GM21529 (cell line): ENCODE results near the gene HAT1.
"Not testable (repeated sequence)": the region's sequence is repeated elsewhere in the genome, so short reads cannot be mapped to it uniquely, and the experiment has no call there.

Source experiments
- ATAC-seq: cut with Tn5 transposase; IDR thresholded peaks from one replicate; pipeline ENCODE4 v1.9.1; 2021; ENCODE audit not compliant: unreplicated experiment

The HAT1 gene

DNA sequence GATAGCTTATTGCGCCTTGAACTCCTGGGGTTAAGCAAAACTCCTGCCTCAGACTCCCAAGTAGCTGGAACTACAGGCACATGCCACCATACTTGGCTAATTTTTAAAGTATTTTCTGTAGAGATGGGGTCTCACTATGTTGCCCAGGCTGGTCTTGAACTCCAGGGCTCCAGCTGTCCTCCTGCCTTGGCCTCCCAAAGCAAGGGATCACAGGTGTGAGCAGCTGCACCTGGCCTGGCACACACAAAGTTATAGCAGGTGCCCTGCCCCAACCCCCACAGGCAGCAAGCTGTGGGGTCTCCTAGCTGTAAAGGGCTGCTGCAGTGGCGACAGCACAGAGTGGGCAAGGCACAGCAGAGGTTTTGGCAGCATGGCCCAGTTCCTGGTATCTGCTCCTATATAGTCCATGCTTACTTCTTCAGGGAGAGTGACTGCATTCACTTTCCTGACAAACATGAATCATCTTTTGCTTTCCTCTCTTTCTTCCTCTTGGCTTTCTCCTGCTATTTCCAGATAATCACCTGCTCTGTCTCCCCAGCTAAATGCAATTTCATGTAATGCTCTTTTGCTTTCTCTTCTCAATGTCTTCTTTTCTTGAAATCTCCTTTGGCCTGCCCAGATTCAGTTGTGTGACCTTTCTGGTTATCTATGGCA is 50.2 kb downstream of the HAT1 start:
- no peak for ATAC-seq

DNA sequence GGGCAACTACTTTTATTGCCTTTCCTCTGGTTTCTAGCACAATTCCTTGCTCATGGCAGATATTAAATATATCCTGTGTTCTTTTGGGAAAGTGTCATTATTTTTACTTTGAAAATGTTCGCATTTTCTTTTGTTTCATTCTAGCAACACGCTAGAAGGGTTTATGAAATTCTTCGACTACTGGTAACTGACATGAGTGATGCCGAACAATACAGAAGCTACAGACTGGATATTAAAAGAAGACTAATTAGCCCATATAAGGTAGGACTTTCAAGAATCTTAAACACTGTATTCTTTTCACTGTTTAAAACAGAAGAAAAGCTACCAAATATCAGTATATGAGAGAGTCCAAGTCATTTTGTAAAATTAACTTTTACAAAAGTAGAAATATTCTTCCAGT is 56.8 kb downstream of the HAT1 start:
- no peak for ATAC-seq

DNA sequence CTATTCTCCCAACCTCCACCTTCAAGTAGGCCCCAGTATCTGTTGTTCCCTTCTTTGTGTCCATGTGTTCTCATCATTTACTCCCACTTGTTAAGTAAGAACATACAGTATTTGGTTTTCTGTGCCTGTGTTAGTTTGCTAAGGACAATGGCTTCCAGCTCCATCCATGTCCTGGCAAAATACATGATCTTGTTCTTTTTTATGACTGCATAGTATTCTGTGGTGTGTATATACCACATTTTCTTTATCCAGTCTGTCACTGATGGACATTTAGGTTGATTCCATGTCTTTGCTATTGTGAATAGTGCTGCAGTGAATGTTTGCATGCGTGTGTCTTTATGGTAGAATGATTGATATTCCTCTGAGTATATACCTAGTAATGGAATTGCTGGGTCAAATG is 61.7 kb downstream of the HAT1 start:
- ATAC-seq: not testable (repeated sequence)

DNA sequence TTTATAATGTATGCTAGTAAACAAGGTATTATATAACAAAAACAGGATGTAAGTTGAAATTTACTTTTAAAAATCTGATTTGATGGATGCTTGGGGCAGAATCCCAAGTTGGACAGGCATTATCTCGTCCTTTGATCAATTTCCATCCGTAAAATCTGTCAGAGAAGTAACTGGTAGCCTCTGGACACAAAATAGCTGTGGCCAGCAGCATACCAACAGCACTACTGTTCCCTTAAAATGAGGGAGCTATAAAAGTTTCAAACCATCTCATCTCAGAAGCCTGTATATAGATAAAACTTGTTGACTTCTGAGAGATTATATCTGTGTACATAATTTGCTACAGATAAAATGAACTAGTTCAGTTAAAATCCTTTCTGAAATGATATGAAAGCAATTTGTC is 62.8 kb downstream of the HAT1 start:
- ATAC-seq: no peak

DNA sequence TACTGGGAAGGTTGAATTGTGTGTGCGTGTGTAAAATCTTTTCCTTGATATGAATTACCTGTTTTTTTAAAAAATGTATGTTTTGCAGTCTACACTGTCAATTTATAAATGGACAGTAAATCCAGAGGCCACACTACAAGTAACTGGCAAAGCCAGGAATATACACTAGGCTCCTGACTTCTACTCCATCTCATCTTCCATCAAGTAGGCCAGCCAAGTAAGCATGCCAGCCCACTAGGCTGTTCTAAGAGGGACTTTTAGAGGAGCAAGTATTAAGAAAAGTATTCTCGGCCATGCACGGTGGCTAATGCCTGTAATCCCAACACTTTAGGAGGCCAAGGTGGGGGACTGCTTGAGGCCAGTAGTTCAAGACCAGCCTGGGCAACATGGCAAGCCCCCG is 64.5 kb downstream of the HAT1 start:
- no peak for ATAC-seq

DNA sequence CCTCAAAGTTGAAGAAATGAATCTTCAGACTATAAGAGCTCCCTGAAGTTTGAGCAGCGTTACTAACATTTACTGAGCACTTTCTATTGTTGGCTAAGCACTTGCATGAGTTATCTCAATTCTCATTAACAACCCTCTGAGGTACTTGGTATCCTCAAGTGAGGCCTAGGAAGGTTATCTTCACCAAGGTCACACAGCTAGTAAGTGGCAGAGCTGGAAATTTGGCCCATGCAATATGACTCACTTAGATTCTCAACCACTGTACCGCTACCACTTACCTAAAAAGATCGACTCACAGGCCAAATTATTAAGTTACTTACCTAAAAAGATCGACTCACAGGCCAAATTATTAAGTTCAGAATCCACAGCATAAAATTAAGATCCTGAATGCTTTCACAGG is 68.8 kb downstream of the HAT1 start:
- ATAC-seq: no peak

DNA sequence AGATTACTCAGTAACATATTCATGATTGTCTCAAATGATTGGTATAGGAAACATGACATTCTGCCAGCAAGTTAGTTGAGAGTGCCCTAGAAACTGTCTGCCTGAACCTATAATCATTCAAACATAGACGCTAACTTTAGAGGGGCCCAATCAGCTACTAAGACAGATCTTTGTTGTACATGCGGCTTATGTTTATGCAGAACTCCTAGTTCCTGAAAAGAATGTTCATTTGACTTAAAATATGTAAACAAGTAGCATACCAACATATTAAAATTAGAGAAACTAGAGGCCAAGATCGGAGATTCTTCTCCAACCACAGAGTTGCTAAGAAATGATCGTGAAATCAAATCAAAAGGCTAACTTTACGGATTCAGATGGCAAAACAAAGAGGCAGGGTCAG is 73.3 kb downstream of the HAT1 start:
- ATAC-seq: no peak

DNA sequence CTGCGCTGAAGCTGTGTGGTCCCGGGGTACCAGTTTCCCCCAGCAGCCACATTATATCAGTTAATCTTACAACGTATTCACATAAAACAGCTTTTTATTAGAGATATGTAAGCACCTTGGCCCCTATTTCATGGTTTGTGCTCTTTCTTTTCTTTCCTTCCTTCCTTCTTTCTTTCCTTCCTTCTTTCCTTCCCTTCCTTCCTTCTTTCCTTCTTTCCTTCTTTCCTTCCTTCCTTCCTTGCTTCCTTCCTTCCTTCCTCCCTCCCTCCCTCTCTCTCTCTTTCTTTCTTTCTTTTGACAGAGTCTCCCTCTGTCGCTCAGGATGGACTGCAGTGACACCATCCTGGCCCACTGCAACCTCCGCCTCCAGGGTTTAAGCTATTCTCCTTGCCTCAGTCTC is 73.8 kb downstream of the HAT1 start:
- no peak for ATAC-seq

DNA sequence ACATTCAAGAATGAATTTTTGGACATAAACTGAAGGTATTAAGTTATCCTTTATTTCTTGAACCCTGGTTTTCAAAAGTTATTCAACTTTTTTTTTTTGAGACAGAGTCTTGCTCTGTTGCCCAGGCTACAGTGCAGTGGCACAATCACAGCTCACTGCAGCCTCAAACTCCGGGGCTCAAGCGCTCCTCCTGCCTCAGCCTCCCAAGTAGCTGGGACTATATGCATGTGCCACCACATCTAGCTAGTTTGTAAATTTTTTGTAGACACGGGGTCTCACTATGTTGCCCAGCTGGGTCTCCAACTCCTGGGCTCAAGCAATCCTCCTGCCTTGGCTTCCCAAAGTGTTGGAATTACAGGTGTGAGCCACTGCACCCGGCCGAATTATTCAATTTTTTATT is 74.8 kb downstream of the HAT1 start:
- ATAC-seq: not testable (repeated sequence)

DNA sequence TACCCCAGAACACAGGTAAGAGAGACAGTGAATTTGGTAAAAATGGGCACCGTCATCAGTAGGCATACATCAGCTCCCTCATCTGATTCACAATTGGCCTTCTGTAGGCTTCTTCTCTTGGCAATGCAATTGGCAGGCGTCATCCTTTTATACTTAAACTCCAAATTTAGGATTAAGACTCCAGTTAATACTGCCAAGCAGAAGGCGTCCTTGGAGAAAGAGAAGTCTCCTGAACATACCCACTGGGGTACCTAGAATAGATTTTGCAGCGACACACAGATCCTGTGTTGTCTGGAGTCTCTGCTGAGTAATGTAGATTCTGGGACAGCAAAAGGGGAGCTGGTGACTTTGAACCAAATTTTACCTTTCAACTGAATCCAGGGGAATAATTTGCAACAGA is 76.9 kb downstream of the HAT1 start:
- peak; percentile 3 for ATAC-seq

DNA sequence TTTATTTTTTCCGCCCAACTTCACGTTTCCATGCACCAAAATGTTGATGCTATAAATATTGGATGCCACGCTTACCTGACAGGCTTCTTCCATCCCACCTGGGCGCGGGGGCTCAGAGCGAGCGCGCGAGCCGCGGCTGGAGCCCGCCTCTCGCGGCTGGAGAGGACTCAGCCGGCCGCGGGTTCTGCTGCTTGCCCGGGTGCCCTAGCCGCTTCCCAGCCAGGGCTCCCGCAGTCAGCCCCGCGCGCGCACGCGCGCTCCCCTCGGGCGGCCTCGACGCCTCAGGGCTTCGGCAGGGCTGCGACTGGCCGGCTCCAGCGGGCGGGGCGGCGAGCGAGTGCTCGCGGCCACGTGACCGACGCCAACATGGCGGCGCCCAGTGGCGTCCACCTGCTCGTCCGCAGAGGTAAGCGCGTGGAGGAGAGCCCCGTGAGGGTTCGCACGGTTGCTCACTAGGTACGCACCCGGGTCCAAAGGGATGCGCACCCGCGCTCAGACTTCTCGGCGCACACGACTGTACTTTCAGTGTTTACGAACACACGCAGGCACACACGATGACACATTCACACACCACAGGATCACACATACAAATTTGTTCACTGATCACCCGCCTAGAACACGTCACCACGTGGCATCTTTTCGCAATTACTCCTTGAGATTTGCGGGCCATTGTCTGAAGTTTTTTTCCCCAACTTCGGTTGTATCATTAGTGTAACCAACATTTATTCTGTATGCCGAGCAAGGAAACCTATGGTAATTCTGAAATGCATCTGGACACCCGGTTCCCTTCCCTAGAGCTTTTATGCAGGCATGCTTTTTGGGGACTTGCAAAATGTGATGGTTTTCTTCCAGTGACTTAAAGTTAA is 77.6 kb downstream of the HAT1 start, which contains the start of gene METAP1D:
Gene METAP1D, plus strand, starts transcription at position 350 of the 866 bp plus-strand sequence. Its CDS starts 17 bp downstream, at position 367.
- peak; percentile 95 for ATAC-seq

DNA sequence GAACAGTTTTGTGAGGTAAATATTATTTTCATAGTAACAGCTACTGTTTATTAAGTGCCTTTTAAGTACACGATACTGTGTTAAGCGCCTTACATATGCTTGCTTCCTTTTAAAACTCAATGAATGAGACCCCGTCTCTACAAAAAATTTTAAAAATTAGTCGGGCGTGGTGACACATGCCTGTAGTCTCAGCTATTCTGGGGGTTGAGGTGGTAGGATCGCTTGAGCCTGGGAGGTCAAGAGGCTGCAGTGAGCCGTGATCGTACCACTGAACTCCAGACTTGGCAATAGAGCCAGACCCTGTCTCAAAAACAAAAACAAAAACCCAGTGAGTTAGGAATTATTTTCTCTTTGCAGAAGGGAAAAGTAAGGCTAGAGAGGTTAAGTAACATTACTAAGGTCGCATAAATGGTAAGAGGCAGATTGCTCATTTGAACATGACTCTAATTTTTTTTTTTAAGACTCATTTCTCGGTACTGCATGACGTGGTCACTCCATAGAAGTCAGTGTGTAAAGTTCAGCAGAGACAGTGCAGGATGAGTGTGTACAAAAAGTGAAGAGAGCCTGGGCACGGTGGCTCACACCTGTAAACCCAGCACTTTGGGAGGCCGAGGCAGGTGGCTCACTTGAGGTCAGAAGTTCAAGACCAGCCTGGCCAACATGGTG is 78.6 kb downstream of the HAT1 start:
- ATAC-seq: no peak

DNA sequence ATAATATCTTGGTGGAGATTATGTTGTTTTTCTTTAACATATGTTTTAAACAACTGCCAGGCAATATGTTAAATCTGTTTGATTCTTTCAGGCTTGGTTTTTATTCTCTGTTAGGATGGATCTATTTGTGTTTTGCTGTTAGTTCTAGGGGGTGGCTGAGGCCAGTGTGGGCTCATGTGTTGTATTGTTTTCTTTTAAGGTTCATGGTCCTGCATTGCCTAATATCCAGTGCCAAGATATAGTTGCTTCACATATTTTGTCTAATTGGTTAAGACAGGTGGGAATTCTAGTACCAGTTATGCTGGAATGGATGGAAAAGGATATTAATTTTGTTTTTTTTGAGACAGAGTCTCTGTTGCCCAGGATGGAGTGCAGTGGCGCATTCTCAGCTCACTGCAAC is 85.1 kb downstream of the HAT1 start:
- ATAC-seq: no peak

DNA sequence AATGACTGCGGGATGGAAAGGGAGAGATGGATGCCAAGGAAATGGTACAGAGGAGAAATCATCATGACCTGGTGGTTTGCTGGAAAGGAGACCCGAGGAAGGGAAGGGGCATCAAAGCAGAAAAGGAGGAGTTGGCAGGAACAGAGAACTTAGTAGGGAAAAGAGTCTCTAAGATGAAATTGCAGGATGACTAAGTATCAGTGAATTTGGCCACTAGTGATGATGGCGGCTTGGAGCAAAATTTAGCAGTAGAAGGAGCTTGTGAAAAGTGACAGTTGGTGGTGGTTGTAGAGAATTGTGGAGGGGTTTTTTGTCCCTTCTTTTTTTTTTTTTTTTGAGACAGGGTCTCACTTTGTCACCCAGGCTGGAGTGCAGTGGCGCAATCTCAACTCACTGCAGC is 87.6 kb downstream of the HAT1 start:
- ATAC-seq: no peak

DNA sequence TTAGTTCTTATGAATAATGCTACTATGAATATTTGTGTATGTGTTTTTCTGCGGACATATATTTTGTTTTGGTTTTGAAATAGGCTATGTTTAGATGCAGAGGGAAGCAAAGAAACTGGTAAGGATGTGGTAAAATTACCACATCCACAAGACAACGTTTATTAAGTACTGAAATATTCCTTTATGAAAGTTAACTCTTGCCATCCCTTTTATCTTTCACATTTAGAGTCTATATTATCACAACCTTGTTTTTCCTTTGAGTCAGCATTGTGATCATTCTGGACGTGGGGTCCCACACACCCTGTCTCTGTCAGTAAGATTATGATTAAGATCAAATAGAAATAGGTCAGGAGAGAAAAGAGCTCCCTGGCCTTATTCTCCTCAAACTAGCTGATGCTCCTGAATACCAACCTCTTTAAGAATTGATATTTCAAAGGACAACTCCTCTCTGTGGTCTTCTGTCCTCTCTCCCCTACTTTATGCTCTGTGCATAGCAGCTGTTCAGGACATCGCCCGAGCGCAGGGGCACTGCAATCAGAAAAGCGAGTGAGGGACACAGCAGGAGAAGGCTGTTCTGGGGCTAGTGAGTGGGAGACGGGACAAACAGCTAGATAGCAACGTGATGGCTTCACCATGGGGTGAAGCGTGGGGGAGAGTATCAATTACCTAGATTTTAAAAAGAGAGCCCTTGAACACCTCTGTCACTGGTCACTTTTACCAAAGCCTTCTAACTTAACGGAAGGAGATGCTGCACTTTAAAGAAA is 89.7 kb downstream of the HAT1 start:
- ATAC-seq: no peak

DNA sequence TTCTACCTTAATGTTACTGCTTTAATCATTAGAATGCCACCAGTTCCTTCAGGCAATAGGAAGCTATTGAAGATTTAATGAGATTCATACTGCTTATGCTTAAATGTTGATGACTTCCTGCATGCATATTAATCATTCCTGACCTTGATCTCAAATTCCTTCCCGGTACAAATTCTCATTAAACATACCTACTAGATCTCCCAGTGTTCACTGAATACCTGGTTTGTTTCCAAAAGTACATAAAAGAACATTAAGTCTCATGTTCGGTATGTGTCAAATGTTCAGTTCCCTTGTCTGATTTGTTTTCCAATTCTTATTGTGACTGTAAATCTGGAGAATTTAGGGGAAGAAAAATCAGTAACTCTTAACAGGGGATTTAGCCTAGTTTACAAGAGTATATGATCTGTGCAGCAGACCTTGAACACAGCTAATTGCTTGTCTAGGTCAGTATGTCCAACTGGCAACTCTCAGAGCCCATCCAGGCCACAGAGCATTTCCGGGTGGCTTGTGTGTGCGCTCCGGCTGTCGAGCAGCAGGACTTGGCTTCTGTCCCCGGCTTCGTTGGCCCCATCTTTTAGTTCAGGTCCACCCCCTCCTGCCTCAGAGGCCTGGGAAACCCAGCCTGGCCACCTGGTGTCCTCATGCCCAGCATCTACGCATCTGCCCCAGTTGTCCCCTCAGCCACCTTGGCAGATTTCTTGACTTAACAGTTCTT is 90.6 kb downstream of the HAT1 start:
- no peak for ATAC-seq

DNA sequence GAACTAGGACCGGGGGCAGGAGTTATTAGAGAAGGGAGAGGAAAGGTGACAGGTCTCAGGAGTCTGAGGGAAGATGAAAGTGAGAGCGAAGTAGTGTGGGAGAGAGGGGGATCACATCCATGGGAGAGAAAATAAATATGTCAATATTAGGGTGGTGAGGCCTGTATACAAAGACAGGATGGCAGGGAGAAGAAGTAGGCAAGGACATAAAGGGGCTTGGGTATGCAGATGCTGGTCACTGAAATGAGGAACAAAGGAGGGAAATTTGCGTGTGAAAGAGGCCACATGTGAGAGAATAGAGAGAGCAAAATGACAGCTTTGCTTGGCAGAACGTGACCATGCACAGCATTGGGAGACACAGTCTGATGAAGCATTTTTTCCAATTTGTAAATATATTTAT is 91.1 kb downstream of the HAT1 start:
- peak; percentile 91 for ATAC-seq

DNA sequence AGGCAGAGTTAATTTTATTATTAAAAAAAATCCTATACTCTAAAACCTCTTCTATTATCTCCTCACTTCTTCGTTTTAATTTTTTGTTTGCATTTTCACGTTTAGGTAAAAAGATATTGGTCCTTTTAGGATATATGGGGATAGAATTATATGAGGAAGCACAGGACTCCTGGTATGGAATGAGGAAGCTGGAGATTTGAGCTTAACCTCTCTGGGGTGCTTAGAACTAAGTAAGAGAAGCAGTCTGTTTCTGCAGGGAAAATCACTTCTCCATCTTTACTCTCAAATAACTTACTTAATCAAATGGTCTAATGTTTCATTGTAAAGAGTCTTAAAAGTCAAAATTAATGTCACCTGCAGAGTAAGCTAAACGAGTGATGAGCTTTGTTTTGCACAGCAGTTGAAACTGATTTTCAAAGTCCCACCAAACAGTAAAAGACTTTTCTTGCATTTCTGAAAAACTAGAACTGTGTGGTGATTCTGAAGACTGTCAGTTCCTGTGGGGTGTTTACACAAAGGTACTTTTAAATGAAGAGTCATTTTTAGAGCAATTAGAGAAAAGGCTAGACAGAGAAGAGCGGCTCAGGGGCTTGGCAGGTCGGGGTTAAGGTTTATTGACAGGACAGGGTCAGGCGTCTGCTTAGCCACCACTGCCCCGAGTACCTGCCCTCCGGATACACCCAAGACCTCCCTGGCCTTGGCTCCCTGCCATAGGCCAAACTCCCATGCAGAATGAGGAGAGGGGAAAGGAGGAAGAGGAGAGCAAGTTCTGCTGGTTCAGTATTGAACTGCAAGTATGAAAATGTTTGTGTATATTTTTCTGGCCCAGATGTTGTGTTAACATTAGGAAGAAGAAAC is 99.0 kb downstream of the HAT1 start:
- ATAC-seq: no peak

DNA sequence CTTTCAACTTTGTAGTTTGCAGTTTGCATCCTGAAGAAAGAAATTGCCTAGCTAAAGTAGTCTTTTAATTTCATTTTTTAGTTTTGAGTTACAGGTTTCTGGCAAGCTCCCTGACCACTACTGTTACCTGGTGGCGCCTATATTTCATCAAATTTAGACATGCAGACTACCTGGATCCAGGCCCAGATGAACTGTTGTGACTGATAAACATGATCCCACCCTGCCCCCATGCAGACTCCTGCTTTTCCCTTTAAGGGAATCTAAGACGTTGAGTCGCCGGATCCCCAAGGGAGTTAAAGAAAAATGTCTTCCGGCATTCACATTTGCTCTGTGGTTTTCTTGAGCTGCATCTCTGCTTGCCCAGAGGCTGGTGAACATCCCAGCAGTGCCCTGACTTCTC is 99.7 kb downstream of the HAT1 start:
- ATAC-seq: no peak

DNA sequence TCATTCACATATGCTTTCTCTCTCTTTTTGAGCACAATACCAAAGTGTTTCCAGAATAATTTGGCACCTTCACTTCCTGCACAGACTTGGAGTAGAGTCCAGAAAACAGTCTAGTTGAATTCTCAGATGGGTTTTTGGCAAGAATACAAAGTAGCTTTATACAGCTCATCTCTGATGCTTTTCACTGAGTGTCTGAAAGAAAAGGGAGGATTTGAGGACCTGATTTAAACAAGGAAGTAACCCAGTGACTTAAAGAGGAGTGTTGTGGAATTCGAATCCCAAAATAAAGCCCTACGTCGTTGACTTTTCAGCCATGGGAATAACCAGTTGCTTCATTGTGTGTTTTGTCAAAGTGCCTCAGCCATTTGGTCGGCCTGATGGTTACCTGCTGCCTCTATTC is 109.3 kb downstream of the HAT1 start:
- no peak for ATAC-seq
